Stimulated activated CD4-positive, alpha-beta T cell treated with anti-CD3 and anti-CD28 coated beads, Interleukin-15, amount 100 ng/mL, for 24 hours (primary cell): Measurements from ENCODE around the gene RTN4R.

Experiments
- DNase-seq: peaks from one replicate; pipeline ENCODE4 v3.0.0-alpha.2; 2020

The RTN4R gene

DNA sequence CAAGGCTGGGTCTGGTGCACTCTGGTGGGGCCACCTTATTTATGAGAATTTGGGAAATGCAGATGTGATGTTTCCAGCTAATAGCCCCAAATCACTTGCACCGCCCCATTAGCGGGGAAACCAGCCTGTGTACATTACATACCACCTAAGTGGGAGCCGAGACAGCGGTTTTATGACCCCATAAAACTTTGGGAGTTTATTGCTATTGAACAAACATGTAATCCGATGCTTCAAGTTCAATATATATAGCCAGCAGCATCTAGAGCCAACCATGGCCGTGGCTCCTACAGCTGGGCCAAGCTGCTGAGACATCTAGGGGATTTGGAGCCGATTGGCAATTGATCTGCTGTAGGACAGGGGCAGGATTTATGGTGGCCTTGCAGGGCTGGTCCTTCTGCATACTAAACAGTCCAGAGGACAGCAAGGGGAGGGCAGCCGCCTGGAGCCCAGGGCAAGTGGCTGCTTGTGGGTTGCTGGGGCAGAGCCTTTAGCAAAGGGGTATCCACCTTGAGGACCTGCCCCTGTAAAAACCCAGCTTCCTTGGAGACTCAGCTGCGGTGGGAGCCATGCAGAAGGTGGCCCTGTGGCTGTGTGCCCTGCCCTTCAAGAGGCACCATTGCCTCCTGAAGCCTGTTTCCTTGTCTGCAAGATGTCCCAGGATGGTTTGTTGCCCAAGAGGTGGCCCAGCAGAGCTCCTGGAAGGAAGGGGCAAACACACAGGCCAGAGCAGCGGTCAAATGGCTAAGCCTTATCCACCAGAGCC lies 69.4 kb downstream of the RTN4R start:
- DNase-seq = no peak

DNA sequence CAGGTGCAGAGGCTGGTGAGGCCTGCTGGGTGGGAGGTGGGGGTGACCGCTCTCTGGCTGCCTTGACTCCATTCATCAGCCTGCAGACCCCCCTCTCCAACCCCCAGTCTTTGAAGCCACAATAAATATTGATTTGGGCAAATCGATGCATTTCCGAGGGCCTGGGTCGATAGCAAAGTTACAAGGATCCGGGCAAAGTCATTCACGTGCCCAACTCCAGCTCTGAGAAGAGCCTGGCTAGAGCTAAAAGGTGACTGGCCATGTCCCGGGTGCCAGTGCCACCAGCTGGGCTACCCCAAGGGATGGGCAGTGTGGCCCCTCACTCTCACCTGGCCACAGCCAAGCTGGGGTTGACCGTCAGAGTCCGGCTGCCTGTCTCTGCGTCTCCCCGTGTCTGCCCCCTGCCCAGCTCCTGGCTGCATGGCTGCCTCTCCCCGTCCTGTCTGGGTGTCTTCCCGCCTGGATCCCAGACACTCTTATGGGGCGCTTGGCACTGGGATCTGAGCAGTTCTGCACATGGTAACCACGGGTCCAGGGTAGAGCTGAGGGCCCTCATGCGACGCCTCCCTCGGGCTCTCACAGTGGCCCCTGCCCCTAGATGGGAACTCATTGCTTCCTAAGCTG lies 70.6 kb downstream of the RTN4R start:
- DNase-seq = no peak

DNA sequence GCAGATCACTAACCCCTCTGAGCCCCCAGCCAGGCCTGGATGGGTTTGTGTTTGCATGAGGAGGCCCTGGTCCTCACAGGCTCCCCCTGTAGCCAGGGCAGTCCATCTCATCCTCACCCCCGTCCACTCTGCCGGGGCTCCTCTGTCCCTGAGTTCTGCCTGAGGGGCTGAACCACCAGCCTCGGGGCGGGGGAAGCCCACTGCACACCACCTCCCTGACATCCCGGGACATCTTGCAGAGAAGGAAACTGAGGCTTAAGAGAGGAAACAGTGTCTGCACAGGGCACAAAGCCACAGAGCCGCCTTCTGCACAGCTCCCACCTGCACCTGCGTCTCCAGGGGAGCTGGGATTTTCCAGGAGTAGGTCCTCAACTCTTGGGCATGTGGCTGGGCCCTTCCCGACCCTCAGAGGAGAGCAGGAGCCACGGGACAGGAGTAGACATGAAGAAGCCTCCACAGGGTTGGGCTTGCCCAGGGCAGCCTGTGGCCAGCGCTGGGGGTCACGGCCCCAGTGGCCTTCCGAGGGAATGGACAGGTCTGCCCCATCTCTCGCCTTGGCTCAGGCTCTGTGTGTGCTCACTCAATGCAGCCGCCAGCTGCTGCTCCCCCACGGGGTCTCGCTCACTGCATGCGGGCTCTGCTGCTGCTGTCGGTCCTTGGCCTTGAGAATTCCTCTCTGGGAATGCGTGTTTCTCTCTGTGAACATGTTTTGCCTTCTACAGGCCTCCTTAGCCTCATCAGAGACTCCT lies 71.8 kb downstream of the RTN4R start:
- no peak for DNase-seq

DNA sequence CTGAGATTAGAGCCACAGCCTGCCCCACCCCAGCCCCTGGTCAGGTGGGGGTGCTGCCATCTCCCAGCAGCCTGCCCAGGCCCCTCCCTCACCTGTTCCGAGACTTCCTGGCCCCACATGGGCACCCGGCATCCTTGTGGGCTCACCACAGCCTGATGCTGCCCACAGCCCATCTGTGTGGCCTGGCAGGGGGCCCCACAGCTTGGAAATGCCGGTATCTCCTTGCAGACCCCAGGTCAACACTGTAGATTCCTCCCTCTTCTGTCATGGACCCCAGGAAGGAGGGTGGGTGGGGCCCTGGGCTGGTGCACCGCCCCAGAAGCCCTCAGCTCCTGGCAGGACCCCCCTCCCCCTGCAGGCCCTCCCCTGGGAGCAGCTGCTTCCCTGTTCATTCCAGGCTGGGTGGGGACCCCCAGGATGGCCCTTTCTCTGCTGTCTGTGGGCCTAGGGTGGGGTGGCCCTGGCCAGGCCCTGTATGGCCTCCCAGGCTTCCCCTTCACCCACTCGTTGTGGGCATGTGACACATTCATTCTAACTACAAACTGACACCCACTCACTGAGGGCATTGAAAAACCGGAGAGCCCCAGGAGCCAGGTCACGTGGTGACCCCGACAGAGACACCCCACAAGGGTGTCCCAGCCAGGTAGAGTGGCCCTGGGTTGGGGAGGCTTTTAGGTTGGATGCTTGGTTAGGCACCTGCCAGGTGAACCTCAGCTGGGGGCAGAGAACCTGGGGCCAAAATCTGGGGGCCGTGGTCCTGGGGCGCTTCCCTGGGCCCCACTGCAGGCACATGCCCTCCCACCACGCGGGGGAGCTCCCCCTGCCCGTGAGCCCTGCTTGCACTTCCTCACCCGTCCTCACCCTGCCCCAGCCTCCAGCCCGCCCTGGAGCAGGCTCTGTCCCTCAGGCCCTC lies 73.2 kb downstream of the RTN4R start:
- no peak for DNase-seq

DNA sequence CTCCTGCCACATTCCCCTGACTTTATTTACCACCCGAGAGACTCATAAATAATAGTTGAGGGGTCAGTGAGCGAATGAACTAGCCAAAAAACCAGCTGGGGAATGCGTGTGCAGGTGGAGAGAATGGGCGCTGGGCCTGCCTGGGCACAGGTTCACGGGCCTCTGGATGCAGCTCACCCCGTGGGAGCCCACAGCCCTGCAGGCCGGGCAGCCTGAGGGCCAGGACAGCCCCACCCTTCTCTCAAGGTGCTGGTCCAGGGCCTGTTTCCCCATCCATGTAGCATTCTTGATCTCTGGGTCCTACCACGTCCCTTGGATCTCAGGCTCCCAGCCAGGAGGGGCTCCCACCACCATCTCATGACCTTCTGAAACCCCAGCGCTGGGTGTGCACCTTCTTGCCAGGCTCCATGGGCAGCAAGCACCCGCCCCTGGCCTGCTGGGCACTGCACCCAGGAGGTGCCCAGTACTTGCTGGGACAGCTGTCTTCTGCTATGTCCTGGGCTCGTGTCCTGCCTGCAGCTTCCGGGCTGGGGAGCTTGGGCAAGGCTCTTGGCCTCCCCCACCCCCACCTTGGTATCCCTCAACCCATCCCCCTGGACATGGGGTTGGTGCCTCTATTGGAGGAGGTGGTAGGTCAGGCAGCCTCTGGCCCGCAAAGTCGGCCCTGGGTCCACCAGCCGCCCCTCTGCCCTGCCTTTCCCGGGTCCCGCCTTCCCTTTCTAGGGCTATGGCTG lies 74.2 kb downstream of the RTN4R start:
- no peak for DNase-seq

DNA sequence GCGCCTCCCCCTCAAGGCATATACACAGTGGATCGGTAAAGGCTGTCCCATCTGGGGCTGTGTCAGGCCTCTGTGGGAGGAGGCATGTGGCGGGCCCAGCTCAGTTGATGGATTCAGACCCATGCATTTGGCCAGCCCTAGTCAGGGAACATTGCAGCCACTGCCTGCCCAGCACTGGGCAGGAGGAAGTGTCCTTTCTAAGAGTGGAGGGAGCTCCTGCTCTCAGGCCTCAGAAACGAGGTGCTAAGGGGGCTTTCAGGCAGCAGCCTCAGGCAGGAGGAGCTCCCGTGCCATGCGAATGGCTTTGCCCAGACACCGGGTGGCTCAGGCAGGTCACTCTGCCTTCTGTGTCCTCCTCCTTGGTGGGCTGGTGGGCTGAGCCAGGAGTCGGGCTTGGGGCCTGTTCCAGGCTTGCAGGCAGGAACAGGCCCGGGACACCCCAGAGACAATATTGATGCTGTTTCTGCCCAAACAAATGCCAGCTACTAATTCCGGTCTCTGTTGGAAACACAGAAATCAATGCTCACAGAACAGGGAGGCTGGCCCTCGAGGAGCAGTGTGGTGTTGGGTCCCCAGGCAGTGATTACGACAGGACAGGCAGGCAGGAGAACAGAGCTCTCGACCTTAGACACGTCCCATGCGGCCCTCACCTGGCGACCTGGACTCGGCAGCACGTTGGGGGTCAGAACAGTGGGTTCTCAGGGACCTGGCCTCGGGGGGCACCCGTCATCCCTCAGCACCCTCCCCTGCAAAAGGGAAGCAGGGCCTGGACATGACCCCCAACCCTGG lies 75.0 kb downstream of the RTN4R start:
- DNase-seq = no peak

DNA sequence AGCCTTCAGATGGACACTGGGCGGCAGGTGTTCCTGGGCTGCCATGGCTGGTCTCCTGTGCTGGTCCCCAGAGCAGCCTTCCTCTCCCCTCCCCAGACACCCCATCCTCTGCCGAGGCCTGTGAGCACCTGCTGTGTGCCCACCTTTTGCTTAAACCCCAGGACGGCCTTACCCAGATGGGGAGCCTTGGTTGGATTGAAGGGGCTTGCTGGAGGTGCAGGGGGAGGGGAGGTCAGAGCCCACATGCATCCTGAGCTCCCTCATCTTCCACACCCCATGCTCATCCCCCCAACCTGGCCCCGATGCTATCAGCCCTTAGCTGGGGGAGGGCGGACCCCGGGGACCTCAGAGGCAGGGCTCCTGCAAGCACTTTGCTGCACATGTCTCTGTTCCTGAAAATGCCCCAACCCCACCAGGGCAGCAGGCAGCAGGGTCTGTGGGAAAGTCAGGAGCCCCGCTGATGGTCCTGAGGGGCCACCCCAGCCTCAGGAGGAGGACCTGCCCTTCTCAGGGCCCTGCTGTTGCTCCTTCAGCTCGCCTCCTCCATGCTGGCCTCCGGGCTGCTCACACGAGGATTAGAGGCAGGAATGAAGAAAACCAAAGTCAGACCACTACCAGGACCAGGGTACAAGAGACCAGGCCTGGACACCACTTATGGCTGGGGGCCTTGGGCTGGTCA lies 75.7 kb downstream of the RTN4R start:
- no peak for DNase-seq

DNA sequence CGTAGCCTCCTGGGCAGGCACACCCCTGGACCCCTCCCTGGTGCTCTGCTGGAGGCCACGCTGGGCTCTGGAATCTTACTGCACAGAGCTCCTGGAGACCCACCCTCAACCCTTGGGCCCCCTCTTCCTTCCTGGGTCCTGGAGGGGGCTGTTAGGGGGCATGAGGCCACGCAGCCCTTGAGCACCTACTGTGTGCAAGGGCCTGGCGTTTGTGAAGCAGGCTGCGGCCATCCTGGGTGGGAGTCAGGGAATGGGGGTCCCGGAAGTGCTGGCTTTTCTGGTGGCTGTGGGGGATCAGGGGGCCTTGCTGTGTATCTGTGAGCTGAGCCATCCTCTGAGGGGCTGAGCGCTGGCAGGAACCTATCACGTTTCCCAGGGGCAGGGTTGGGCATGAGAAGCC lies 76.3 kb downstream of the RTN4R start:
- no peak for DNase-seq
